GM19395 (cell line): Measurements from ENCODE around the gene MARCHF5.
"Not testable (repeated sequence)": the region's sequence is repeated elsewhere in the genome, so short reads cannot be mapped to it uniquely, and the experiment has no call there.

Experiments used
- ATAC-seq: cut with Tn5 transposase; IDR thresholded peaks from one replicate; pipeline ENCODE4 v1.9.1; 2021; ENCODE audit warnings: mild to moderate bottlenecking, moderate library complexity; ENCODE audit not compliant: unreplicated experiment

The MARCHF5 gene

GRCh38 chr10:92384741-92385140 is 93.8 kb downstream of the MARCHF5 start:
- no peak for ATAC-seq

DNA sequence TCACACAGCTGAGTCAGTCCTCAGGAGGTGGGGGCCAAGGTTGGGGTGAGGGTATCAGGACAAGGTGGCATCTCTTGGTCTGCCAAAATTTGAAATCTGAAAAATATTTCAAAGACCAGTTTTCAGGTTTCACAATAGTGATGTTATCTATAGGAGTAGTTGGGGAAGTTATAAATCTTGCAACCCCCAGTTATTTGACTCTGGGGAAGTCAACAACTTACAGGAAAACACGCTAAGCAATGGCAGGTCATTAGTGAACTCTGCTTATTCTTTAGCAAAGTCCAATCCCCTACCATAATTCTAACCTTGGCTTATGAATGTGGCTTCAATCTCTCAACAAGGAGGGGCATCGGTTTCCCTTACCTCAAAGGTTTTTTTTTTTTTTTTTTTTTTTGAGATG is 94.9 kb downstream of the MARCHF5 start:
- ATAC-seq = no peak

DNA sequence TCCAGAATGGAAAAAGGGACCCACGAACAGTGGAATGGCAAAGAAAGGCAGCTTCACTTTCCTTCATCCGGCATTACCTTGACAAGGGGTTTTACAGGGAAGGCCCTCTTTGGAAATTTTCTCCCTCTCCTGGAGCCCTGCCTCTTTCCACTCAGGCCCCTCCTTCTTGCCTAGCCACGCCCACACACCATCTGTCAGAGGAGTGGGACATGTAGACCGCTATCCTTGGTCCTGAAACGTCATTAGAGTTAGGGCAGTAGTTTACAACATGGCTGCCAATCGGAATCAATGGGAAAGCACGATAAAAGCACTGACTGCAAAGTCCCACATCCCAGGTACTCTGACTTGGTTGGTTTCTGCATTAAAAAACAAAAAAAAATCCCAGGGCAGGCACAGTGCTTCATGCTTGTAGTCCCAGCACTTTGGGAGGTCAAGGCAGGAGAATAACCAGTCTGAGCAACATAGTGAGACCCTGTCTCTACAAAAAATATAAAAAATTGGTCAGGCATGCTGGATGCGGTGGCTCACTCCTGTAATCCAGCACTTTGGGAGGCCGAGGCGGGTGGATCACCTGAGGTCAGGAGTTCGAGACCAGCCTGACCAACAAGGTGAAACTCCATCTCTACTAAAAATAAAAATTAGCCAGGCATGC is 96.4 kb downstream of the MARCHF5 start:
- ATAC-seq = no peak

GRCh38 chr10:92393173-92393572 is 102.2 kb downstream of the MARCHF5 start:
- not testable (repeated sequence) for ATAC-seq

GRCh38 chr10:92395271-92395670 is 104.3 kb downstream of the MARCHF5 start:
- no peak for ATAC-seq

GRCh38 chr10:92402234-92402633 is 111.3 kb downstream of the MARCHF5 start:
- ATAC-seq = not testable (repeated sequence)
